NCI-H146 treated with DMSO at 0.1 percent for 48 hours (cell line): ENCODE data around the gene BAIAP2L2.

Experiments
- DNase-seq: peaks from one replicate; lab custom pipeline; 2025; ENCODE audit not compliant: unreplicated experiment; lab: John Stamatoyannopoulos, UW

Gene BAIAP2L2

DNA sequence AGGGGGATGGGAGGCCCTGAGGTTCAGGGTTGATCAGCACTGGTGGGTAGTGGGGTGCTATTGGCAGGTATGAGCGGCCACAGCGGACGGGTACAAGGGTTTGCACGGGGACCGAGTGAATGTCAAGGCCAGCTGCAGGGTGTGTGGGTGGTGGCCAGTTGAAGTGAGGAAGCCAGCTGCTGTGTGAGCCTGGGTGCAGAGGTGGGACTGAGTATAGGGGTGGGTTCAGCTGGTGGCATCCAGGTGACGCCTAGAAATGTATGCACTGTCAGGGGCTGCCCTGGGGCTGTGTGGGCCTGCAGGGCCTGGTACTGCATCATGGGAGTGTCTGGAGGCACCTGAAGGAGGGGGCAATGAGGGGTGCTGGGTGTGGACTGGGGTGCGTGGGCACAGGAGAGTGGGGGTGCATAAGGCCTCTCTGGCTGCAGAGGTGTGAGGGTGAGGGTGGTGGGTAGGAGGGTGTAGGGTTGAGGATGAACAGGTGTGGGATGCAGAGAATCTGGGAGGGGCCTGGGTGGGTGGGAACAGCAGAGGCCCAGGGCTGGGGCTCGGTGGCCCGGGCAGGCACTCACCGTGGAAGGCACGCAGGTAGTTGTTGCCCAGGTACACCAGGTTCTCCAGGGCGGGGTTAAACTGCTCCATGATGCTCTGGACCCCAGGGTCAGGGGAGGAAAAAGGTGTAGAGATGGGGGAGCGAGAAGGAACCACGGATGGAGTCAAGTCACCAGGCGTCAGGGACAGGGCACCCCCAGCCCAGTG is 1.7 kb downstream of the BAIAP2L2 start:
- no peak for DNase-seq

DNA sequence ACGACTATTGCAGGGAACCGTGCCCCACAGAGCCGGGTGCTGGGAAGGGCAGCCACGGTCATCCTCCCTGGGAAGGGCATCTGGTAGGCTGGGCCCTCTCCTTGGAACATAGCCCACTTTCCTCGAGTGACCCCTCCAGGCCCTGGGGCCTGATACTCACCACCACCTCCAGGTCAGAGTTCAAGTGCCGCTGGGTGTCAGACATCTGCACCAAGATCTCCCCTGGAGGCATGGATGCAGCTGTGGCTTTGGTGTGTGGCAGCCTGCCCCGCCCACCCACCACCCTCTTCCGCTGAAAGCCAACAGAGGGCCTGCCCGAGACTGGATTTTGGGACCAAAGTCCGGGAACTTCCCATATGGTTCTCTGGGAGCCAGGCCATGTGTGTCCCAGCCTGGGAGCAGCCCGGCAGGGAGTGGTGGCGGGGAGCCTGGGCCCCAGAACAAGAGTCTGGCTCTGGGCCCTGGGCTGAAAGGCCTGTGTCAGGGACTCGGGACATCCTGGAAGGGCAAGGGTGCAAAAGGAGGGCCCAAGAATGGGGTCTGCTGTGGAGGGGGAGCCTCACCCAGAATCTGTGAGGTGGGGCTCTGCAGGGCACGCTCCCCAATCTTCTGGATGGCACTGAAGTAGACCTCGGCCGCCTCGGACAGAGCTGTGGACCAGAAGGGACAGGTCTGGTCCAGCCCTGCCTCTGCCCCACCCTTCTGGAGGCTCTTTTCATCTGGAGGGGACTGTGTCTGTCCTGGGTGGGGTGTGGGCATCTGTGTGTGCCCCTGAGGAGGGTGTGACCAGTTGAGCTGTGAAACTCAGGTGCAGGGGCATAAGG is 2.6 kb downstream of the BAIAP2L2 start:
- no peak for DNase-seq

DNA sequence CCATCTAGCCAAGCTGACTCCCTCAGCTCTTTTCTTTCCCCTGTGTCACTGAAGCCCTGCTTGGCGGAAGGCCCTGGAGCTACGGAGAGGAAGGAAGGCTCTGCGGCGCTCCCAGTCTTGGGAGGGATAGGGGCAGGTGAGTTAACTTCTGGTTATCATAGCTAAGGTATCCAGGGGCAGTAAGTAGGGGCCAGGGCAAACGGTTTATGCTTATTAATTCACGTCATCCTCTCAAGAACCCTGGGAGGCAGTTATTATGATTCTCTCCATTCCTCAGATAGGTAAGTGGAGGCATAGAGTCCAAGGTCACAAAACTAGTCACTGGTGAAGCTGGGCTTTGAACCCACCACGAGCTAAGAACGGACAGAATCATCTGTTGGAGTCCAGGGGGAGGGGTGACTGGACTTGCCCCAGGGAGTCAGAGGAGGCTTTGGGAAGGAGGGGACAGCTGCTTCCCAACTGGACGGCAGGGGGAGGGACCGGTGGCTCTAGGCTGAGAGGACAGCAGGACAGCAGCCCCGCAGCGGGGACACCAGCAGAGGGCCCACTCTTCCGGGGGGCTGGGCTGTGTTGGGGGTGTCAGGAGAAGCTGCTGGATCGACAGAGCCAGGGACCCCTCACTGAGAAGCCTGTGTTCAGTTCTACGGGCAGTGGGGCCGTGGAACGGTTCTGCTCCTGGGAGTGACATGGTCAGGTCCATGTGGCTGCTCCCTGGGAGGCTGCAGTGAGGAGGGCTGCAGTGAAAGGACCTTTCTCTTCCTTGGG is 3.5 kb downstream of the BAIAP2L2 start:
- DNase-seq: no peak

DNA sequence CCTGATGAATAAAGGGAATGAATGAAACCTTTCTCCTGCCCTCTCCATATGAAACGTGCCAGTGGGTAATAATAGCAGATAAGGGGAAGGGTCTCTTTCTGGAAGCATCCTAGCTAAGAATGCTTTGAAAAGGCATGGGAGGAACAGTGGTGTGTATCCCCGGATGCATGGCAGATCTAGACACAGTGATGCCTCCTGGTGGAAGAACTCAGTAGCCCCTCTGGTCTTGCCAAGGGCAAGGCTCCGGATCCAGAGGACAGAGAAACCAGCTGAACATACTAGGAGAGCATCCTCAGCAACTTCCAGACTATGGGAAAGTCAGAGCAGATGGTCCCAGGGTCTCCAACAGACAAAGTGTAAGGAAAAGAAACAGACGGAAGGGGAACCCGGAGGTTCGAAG is 6.4 kb downstream of the BAIAP2L2 start:
- DNase-seq: no peak

DNA sequence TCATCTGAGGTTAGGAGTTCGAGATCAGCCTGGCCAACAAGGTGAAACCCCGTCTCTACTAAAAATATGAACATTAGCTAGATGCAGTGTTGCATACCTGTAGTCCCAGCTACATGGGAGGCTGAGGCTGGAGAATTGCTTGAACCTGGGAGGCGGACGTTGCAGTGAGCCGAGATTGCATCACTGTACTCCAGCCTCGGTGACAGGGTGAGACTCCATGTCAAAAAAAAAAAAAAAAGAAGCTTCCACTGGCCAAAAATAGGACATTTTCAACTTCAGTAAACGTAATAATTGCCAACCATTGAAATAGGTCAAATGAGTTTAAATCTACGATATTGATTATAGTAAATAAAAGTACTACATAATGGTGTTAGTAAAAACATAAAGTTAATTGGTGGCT is 6.8 kb downstream of the BAIAP2L2 start:
- DNase-seq: no peak

DNA sequence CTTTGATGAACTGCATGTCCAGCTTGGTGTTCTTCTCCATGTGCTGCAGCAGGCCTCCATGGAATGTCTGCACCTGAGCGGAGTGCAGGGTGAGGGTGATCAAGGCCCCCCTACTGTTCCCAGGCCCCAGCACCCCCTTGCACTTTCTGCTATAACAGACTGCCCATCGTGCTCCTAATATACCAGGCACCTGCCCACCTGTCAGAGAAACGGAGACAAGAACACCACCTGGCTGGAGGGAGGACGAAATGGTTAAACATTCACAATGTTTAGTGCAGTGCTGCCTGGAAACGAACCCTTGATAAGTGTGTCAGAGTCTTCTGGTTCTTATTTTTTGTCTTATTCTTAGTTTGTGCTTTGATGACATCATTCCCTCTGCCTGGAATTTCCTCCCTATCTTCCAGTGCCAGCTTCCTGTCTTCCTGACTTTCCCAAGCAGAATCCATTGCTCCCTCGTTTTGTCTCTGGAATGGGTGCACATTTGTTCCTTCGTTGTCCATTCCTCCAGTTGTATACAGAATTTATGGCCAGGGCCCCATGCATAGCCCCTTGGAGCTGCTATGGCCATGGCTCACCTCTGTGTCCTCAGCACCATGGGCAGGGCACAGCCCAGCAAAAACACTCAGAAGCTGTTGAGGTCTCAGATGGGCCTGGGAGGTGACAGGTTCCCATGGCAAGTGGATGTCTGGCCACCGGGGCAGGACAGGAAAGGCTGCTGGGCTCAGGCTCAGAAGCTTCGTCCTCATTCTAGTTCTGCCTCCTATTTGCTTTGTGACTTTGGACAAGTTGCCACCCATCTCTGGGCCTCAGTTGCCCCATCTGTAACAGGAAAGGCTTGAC is 11.9 kb downstream of the BAIAP2L2 start:
- DNase-seq: no peak

DNA sequence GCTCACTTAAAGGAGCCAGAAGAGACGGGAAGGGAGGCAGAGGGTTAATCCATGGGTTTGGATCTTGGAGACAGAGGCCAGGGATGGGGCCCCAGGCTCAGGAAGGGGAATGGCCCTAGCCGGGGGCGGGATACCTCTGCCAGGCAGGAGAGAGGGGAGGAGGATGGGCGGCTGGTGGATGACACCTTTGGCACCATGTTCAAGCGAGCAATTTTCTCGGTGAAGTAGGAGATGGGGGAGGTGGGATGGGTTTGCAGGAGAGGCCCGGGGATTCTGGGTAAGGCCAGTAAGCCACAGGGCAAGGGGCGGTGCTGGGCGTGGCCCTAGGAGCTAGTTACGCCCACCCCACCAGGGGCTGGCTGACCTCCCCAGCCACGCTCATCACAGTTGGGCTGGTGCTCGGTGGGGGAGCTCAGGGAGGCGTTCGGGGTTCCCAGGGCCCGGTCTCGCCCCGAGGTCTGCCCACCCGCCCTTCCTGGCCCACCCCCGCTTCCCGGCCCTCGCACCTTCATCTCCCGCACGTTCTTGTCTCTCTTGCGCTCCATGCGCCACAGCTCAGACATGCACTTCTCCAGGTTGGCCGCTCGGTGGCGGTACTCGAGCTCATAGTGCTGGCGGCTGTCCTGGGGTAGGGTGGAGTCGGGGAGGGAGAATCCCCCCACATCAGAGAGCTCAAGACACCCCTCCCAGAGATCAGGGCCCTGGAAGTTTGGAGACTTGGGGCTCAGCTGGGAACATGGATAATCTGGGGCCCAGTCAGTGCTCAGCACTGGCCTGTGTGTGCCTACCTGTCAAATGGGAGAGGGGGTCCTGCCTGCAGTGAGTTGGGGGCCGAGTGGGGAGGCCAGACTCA is 12.7 kb downstream of the BAIAP2L2 start:
- no peak for DNase-seq

DNA sequence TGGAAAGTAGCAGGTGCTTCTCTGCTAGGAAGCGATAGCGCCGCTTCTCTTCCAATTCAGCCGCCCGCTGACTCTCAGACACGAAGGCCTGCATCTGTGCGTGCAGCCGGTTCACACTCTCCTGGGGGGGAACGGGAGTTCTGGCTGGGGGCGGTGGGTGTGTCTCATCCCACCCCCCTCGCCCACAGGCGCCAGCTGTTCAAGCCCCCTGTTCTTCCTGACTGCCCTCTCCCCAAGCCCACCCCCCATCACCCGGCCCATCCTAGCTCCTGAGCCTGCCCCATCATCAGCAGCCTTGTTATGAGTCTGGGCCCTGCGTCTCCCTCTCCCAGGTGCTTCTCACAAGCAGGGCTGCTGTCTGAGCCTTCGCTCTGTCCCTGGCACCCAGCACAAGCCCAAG is 13.4 kb downstream of the BAIAP2L2 start:
- no peak for DNase-seq

DNA sequence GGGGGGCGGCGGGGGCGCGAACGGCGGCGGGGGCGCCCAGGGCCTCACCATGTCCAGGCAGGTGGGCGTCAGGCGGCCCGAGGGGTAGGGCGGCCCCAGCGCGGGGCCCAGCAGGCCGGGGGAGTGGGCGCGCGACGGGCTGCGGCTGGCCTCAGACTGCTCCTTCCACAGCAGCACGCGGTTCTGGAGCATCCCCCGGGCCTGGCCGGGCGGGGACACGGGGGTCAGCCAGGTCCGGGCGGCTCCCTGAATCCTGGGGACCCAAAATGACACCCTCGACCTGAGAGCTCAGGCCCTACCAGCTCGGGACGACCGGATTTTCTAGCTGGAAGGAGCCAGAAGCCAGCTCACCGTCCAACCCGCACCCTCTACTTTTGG is 21.0 kb downstream of the BAIAP2L2 start:
- DNase-seq: no peak

DNA sequence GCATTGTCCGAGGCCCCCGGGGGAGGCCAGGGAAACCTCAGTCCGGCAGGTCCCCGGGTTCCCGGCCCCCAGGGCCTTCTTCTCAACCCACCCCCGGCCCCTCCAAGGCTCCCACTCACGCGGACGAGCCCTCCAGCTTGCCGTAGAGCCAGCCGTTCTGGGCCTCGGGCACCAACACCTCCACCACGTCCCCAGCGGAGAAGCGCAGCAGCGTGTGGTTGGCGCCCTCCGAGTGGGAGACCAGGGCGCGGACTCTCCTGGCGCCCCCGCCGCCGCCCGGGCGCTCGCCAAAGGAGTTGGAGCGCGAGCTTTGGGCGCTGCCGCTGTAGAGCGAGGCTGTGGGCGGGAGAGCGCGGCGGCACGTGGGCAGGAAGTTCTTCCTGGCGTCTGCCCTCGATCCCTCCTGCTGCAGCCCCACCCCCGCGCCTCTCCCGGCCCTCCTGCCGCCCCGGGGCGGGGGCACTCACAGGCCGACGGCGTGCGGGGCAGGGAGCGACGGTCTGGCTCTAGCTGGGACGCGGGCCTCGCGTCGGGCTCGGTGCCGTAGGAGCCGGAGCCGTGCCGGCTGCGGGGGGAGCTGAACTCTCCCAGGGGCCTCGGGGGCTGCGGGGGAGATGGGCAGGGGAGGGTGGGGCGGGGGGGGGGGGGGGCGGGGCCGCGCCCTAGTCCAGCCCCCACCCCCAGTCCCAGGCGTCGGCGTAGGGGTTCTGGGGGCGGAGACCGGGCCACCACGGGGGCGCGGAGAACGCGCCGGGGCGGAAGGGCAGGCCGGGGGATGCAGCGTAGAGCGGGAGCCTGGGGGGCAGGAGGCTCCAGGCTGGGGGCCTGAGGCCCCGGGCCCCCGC is 21.6 kb downstream of the BAIAP2L2 start:
- DNase-seq: no peak

DNA sequence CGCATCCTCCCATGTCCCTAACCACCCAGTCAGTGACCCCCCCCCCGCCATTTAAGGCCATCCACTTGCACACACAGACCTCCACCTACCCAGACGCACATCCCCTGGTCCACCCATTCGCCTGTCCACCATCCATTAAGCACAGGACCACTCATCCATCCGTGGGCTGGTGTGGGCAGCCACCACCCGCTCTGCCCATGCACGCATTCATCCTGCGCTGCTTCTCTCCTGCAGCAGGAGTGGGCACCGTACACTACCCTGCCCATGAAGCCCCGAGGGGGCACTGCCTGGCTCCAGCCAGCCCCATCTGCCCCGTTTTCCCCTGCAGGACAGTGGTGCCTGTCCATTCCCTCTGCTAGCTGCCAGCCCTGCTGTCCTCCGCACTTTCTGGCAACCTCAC is 22.6 kb downstream of the BAIAP2L2 start:
- DNase-seq: no peak

DNA sequence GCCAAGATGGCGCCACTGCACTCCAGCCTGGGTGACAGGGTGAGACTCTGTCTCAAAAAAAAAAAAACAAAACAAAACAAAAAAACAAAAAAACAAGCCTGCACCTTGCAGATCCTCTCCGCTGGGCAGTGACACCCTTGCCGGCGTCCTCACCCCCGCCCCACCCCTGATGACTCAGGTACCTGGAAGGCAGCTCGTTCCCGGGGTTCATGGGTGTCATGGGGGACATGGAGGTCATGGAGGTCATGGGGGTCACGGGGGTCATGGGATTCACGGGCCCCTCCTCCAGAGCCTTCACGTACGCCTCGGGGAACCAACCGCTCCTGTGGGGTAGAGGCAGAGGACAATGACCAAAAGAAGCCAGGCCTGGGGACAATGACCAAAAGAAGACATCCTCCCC is 23.5 kb downstream of the BAIAP2L2 start:
- no peak for DNase-seq

DNA sequence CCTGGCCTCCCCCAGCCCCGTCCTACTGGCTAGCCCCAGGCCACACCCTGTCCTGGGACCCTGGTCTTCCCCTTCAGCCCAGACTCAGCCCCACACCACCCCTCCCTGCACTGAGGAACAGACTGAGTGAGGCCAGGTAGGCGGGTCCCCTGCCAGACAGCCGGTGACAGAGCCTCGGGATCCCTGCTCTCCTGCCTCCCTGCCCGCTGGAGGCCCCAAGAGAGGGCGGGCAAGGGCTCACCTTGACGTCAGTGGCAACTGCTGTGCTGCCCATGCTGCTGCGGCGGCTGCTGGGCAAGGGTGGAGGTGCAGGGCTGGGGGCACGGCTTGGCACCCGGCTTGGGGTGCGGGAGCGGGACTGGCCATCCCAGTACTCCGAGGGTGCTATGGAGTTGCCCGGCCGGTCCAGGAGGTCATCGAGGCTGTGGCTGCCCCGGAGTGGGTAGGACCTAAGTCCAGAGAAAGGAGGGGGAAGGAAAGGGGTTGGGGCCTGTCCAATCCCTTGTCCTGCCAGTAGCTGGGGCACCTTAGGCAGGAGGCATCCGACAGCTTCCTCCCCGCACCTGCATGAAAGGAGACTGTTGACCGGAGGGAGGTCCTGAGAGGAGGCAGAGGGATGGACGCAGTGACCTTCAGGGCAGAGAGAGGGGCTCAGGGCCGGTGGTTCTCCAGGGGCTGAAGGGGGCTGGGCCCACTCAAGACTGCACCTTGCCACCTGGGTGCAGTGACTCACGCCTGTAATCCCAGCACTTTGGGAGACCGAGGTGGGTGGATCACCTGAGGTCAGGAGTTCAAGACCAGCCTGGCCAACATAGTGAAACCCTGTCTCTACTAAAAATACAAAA is 24.3 kb downstream of the BAIAP2L2 start:
- no peak for DNase-seq

DNA sequence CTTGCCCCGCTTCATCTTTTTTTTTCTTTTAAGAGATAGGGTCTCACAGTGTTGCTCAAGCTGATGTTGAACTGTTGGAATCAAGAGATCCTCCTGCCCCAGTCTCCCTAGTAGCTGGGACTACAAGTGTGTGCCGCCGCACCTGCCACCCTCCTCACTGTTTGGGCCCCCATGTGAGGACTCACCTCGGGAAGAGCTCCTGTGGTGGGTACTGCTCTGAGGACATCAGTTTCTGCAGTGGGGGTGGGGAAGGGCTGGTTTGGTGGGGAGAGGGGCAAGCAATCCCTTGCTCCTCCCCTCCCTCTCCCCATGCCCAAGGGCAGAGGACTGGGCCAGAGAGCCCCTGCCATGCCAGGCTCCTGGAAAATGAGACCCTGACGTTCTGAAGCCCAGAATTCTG is 25.0 kb downstream of the BAIAP2L2 start:
- no peak for DNase-seq

DNA sequence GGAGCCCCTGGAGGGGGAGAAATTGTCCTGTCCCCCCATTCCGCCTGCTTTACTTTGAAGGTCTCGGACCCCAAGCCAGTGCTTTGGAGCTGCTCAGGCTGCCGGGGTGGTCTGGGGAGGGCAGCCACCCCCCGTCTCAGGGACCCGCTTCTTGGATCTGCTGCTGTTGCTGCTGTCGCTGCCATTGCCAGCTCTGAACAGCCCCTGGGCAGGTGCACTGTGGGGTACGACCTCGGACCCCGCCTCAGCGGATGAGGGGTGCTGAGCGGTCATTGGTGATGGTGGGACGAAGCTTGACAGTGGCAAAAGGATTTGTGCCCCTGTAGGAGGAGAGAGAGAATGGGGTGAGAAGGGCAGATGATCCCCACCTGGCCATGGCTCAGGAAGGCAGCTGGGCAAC is 25.4 kb downstream of the BAIAP2L2 start:
- DNase-seq: no peak

DNA sequence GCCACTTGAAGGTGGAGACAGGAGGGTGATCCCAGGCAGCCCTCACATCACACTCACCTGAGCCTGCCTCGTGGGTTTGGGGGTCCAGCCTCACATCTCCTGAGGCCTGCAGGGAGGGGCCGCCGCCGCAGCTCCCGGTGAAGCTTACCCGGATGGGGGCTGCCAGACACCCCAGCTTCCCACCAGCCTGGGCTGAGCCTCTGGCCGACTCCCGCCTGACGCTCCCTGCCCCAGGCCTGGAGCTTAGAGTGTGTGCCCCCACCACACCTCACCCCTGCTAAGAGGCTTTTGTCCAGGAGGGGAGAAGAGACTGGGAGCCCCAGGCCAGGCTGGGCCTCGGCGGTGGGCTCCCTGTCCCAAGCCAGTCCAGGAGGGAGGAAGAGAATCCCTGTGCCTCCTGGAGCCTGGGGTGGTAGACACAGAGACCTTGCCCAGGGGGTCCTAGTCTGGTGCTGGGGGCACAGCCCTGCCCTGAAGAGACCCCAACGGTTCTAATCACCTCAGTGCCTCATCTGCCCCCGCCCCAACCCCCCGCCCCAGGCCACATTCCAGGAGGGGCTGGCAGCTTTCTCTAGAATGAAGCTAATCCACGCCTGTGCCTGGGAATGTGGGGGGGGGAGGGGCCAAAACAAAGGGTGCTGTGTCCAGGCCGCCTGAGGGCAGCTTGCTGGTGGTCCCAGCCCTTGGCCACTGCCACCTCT is 26.4 kb downstream of the BAIAP2L2 start, which contains the start of gene SLC16A8:
SLC16A8 (minus strand) TSS at position 254 of the 701 bp plus-strand sequence. CDS start 1,311 bp downstream, outside the sequence.
- DNase-seq: no peak

DNA sequence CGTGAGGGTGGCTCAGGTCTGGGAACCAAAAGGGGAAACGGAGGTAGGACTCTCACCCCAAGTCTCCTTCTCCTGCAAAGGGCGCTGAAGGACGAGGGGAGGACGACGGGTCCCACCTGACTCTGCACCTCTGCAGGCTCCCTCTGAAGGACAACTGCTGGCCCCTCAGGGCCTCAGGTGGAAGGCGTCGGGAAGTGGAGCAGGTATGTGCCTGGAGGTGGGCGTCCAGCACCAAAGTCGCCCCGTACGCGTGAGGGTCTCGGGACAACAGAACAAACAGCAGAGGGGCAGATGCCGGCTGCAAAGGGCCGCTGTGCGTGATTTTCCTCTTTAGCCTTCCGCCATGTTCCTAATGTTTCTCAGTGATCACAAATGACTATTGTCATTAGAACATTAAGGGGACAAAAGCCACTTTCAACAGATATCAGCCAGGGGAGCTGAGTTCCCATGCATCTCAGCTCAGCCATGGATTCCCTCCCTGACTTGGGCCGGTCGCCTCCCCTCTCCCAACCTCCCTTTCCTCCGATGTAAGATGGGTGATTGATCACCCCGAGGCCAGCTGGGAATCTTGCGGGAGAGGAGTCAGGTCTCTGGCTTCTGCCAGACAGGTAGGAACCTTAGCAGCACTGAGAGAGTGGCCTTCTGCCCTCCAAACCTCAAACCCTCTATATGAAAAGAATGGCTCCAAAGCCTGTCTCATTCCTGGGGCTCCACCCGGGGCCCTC is 27.3 kb downstream of the BAIAP2L2 start:
- no peak for DNase-seq
